SK-N-MC (cell line): ENCODE results near the gene RBM18.

Source experiments
- EZH2 ChIP-seq: fragments of 200-600 bp; sonication (generic); IDR thresholded peaks from one replicate; pipeline ENCODE4 v1.6.1; 2017; ENCODE audit warnings: antibody characterized with exemption
- POLR2AphosphoS5 ChIP-seq: IDR thresholded peaks from 2 replicates; pipeline ENCODE4 v1.6.1; 2012; ENCODE audit warnings: mild to moderate bottlenecking, low read depth, low read length, borderline replicate concordance

DNA sequence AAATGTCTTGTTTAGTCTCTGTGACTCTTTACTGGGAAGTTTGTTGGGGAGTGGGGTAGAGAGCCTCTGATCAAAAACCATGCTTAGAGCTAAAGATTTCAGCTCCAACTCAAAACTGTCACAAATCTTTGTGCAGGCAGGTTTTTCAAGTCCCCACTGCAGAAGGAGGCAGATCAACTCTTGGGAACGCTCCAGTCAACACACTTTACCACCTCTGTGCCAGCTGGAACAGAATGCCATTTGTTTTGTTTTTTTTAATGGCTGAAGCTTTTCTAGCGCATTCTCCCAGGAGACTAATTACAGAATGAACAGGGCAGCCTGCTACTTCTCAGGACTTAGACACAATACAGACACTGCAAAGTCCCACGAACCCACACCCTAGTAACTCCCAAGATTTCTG lies 18.0 kb downstream of the RBM18 start:
- TF ChIP-seq POLR2AphosphoS5 (no peak), EZH2 (no peak)
